GM12865 (cell line): Measurements from ENCODE around the gene CABLES2.

Experiments used
- DNase-seq: peaks from one replicate; pipeline ENCODE4 v3.0.0; 2010; ENCODE audit warnings: low read depth
- H3K4me3 ChIP-seq: 2 replicates; pipeline ENCODE4 v1.5.1; 2011; ENCODE audit warnings: mild to moderate bottlenecking, low read depth, low read length, control low read depth
- CTCF ChIP-seq: IDR thresholded peaks from 2 replicates; pipeline ENCODE4 v1.5.1; 2011; ENCODE audit warnings: low read length, control low read depth, low read depth, inconsistent platforms; ENCODE audit not compliant: insufficient read depth; ENCODE audit errors: missing control alignments

The CABLES2 gene

GRCh38 chr20:62394248-62395245, 12.5 kb downstream of the CABLES2 start:
- H3K4me3 ChIP-seq = no peak overlapping the region
- no peak for TF ChIP-seq CTCF
- DNase-seq = no peak

GRCh38 chr20:62393830-62394229, 13.3 kb downstream of the CABLES2 start:
- H3K4me3 ChIP-seq = no peak overlapping the region
- TF ChIP-seq CTCF = no peak
- no peak for DNase-seq

GRCh38 chr20:62393335-62393665, 13.8 kb downstream of the CABLES2 start:
- no peak for DNase-seq
- no peak overlapping the region for H3K4me3 ChIP-seq
- no peak for TF ChIP-seq CTCF

- no peak overlapping the region for H3K4me3 ChIP-seq
- TF ChIP-seq CTCF = no peak
- no peak for DNase-seq
These were observed 14.3 kb downstream of the CABLES2 start for GRCh38 chr20:62392621-62393334.

GRCh38 chr20:62392077-62392418, 15.0 kb downstream of the CABLES2 start:
- TF ChIP-seq CTCF = no peak
- H3K4me3 ChIP-seq = no peak overlapping the region
- no peak for DNase-seq

- H3K4me3 ChIP-seq = no peak overlapping the region
- no peak for DNase-seq
- TF ChIP-seq CTCF = no peak
These were observed 15.7 kb downstream of the CABLES2 start for GRCh38 chr20:62391165-62392076.
